Hematopoietic multipotent progenitor cell (in vitro differentiated cells): ENCODE measurements around the gene HOXD4. TPM values are rescaled to one million over a fixed set of nuclear protein-coding genes. Genes with fewer than 3 reads are reported as not detected.

Experiments used
- DNase-seq, 3 donors: peaks; one replicate each; pipeline ENCODE4 v3.0.0-alpha.2; 2011 to 2015; ENCODE audit warnings: low read depth in 2 of 3, low spot score in 2 of 3
- total RNA-seq: library from RNA; depleted of rRNA; stranded (reverse); fragments of >200 nt; gene quantifications from one replicate; pipeline ENCODE4 v1.2.3, GENCODE V29; 2012

Gene HOXD4
- total RNA-seq, 1 donor, result not detected

DNA sequence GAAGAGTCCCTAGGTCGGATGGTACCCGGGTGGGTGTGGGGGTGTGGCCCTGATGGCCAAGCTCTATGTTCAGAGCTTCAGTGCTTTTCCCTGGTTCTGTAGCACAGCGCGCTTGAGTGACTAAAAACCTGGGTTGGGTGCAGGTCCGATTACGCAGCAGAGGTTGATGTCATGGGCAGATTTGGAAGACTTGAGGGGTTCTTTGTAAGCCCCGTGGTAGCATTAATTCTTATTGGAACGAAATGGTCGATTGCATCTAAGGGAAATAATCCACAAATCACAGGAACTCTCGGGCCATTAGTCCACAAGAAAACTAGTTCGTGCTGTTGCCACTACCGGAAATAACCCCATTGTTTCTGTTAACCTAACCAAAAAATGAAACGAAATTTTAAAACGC, 12.8 kb upstream of the HOXD4 start:
- no peak for DNase-seq

DNA sequence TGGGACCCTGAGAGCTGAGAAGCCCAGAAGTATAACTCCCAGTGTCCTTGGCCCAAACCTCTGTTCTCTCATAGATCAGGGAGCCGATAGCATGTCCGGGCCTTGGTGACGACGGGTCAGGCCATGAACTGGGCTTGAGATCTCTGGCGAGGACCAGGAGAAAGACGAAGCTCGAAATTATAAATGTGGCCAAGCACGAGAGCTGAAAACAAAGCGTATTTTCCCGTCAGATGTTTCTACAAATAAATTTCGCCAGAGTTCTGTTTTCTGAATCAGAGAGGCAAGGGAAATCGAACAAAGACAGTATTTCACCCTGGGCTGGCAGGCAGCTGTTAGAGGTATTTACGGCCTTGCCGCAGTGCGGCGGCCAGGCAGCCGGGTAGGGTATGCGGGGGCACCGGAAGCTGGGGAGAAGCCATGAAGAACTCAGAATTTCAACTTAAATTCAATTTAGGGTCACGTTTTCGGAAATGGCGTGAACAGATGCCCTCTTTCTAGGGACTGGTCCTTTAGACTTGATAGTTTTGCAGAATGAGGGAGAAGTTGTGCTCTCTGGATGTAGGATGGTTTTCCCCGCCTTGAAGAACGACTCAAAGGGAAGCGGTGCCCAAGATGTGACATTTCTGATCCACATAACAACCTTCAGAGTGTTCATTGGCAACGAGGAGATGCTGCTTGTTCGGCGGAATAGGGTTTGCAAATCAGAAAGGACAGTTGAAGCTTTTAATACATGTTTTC, 12.3 kb upstream of the HOXD4 start:
- DNase-seq, result no peak

DNA sequence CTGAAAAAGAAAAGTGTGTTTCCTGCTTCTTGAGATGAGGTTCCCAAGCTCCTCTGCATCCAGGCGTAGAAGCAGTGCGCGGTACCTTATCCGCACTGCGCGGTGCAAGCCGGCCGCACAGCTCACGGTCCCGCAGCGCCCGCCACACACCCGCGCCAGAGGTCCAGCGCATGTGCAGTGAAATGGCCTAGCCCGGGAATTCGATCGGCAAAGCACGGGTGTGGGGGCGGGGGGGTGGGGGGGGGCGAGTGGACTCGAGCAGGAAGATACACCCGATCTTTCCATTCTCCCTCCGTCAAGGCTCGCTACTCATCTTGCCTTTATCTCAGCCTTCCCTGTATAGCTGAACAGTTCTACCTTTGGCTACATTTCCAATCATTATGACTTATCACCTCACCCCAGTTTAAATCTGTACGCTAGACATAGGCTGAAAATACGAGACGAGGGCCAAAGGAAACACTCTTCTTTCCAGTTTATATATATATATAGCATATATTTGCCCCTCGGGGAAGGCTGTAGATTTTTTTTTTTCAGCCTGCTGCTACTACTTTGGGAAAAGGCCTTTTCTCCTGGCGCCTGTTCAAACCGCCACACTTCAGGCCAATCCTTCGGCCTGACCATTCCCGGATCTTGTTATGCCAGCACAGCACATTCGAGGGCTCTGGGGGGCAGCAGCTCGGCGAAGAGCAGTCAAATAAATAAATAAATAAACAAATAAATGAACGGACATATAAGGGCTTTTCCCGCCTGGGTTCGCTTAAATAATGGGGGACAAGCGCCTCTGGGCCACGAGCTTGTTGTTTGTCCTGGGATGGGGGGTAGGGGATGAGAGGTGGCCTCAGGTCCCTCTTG, 11.5 kb upstream of the HOXD4 start:
- no peak for DNase-seq

GRCh38 chr2:176140513-176141317, 10.6 kb upstream of the HOXD4 start:
- peak in 2 of 3 donors; percentile 79 to 87 for DNase-seq

DNA sequence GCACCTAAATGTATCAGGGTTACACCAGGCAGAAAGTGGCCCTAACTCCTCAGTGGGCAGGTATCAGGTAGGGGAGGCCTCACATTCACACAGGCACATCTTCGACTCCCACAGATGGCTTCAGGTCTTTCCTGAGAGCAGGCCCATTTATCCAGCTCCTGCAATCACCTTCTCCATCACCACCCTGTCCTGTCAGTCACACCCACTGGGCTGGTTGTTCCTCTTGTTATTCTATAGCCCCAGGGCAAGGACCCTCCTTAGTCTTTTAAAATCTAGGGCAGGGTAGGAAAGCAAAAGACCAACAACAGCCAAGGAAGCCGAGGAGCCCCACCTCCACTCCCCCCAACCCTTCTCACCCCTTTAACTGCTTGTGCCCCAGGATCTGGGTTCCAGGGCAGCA, 9.1 kb upstream of the HOXD4 start:
- no peak for DNase-seq

DNA sequence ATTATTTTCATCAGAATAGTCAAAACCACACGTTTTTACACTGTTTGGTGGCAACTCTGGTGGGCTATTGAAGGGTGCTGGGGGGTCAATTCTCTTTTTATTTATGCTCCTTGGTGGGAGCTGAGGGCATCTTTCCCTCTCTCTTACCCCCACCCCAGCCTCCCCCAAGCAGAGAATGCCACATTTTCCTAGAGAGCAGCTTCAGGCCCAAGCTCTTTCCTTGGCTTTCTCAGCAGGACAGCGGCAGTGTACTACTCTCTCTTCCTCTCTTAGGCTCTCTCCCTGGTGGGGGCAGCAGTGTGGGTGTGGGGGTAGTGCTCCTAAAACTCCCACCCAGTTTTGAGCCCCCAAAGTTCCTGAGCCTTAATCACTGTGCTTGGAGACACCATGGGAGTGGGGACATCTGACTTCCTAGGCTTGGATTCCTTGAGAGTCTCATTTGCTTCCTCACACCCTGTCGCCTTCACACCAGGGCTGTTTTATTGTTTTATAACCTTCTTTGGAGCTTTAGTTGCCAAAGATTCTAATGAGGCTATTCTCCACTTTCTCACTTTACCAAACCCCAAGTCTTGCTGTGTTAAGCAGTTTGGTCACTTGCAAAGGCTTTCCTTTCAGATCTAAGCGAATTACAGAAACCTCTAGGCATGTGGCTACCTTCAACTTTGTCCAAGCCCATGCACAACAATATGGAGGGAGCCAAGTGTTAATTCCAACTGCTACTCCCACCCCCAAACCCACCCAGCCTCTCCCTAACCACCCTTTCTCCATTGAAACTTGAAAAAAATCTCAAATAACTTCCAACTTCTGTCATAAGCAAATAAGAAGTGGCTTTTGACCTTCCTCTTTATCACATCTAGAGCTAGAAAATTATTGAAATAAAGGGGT, 6.0 kb upstream of the HOXD4 start:
- no peak for DNase-seq

- no peak for DNase-seq
Observed at GRCh38 chr2:176146101-176146500, 5.2 kb upstream of the HOXD4 start.

- no peak for DNase-seq
Observed at GRCh38 chr2:176146645-176147044, 4.7 kb upstream of the HOXD4 start.

GRCh38 chr2:176147210-176147799, 4.0 kb upstream of the HOXD4 start:
- no peak for DNase-seq

DNA sequence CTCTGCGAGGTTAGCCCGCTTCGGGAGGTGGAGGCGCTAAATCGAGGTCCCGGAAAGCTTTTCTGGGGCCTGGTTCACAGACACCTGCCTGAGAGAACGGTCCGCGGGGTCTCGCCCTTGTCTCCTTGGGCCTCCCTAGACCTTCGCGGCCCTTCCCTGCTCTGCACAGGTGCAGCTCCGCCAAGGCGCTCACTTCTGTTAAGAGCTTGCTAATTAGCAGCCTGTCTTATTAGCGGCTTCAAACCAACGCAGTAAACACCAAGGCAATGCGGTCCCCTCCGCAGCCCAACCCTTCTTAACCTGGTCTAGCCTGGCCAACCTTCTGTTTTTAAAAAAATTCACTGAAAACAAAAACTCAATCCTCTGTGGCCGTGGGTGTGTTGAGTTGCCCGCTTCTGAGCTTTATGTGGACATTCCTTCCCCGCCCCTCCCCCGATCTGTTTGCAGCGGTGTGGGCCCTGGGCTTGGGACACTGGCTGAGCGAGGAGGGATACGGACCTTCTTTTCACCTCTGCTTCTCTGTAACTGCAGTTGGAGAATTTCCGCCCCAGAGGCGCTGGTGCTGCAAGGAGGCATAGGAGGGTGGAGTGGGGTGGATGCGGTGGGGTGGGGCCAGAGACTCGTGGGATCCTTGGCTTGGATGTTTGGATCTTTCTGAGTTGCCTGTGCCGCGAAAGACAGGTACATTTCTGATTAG, 3.4 kb upstream of the HOXD4 start:
- no peak for DNase-seq

- DNase-seq, result no peak
Observed at GRCh38 chr2:176148751-176149421, 2.5 kb upstream of the HOXD4 start.

GRCh38 chr2:176149481-176149938, 1.8 kb upstream of the HOXD4 start:
- DNase-seq, result no peak

DNA sequence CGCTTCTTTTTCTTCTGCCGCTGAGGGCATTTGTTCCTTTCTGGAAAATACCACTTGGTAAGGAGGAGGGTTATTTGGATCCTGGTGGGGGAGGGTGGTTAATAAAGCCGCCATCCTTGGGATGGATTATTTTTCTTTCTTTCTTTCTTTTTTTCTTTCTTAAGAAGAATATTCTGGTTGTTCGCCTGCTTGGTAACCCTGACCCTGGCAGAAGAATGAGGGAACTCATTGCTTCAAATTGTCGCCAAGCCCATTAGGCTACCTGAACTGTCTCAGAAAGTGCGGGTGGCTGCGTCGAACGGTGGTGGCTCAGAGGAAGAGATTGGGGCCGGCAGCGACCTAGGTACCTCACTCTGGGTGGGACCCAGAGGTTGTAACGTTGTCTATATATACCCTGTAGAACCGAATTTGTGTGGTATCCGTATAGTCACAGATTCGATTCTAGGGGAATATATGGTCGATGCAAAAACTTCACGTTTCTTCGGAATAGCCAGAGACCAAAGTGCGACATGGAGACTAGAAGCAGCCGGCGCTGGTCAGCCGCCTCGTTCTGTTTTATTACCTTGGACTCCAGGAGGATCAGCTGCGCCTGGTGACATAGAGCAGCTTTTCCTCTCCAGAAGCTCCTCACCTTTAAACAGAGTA, 1.3 kb upstream of the HOXD4 start:
- no peak for DNase-seq

DNA sequence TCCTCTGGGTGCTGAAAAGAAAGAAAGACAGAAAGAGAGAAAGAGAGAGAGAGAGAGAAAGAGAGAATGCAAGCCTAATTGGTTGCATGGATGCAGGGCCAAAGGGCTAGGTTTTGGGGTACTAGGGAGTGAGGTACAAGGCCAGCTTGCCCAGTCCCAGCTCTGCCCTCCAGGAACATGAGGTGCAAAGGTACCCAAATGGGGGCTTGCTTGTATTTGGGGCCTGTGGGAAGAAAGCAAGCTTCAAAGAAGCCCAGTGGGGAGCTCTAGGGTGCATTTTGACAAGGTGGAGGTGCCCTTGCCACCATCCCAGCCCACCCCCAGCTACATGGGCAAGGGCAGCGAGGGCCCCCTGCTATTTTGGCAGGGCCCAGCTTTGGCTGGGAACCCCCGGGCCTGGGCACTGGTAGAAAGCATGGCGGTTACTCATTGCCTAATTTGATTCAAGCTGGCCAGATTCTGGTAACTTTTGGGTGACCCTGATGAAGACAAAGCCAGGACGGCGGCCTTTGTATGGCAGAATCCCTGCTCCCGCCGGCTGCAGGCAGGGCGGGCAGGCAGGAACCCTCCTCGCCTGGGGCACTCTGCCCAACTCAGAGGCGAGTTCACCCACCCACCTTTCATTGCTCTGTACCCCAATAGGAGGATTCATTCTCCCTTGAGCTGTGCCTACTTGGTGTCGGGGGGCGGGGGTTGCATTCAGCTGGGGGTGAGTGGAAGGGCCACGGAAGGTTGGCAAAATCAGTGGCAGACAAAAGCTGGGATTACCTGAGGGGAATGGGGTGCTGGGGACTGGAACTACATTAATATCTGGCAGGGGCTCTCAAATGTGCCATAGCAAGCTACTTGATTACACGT, 537 bp upstream of the HOXD4 start:
- DNase-seq, result no peak

- DNase-seq, result no peak
Observed at GRCh38 chr2:176152350-176153181, 1.2 kb downstream of the HOXD4 start.

- no peak for DNase-seq
Observed at GRCh38 chr2:176154576-176155252, 3.4 kb downstream of the HOXD4 start.
